Hippocampal formation (tissue), 2 donors: ENCODE data around the gene FBL.

Source experiments
- DNase-seq, 2 donors: peaks; one replicate each; lab custom pipeline; 2025; lab: John Stamatoyannopoulos, UW

FBL gene

GRCh38 chr19:39788244-39788643, 57.9 kb downstream of the FBL start:
- DNase-seq: no peak
